Endothelial cell (in vitro differentiated cells): ENCODE results near the gene MAP4. TPM values are rescaled to one million over a fixed set of nuclear protein-coding genes. Genes with fewer than 3 reads are reported as not detected.
A peak's percentile ranks its signal among the peaks of the same experiment; 100 is the strongest.

ENCODE experiments used
- DNase-seq: peaks from one replicate; pipeline ENCODE4 v3.0.0; 2021; ENCODE audit warnings: low spot score
- H3K27ac Mint-ChIP-seq: one replicate; pipeline ENCODE4 v1.8.0; 2021; ENCODE audit warnings: mixed read lengths, inconsistent platforms; ENCODE audit not compliant: unreplicated experiment
- H3K27me3 Mint-ChIP-seq: one replicate; pipeline ENCODE4 v1.8.0; 2021; ENCODE audit warnings: mild to moderate bottlenecking, moderate library complexity, mixed read lengths, inconsistent platforms; ENCODE audit not compliant: unreplicated experiment
- H3K36me3 Mint-ChIP-seq: one replicate; pipeline ENCODE4 v1.8.0; 2021; ENCODE audit warnings: mild to moderate bottlenecking, low read depth, mixed read lengths, inconsistent platforms; ENCODE audit not compliant: unreplicated experiment
- H3K4me1 Mint-ChIP-seq: one replicate; pipeline ENCODE4 v1.8.0; 2021; ENCODE audit warnings: mild to moderate bottlenecking, mixed read lengths, inconsistent platforms; ENCODE audit not compliant: unreplicated experiment
- H3K4me3 Mint-ChIP-seq: one replicate; pipeline ENCODE4 v1.8.0; 2021; ENCODE audit warnings: mild to moderate bottlenecking, mixed read lengths, inconsistent platforms; ENCODE audit not compliant: unreplicated experiment
- H3K9me3 Mint-ChIP-seq: one replicate; pipeline ENCODE4 v1.8.0; 2021; ENCODE audit warnings: mixed read lengths, inconsistent platforms; ENCODE audit not compliant: unreplicated experiment
- CTCF ChIP-seq: fragments of 200-600 bp; sonication (generic); IDR thresholded peaks from one replicate; pipeline ENCODE4 v1.5.0; 2021; ENCODE audit warnings: antibody characterized with exemption; ENCODE audit not compliant: unreplicated experiment
- total RNA-seq: library from RNA; stranded (reverse); fragmentation: NEBNext Ultra II Directional; extraction: Animal tissue kit (Norgen Biotek cat#: 25700); gene quantifications from one replicate; pipeline ENCODE4 v1.2.1, GENCODE V29; 2021; ENCODE audit not compliant: unreplicated experiment

Gene MAP4
- total RNA-seq, 1 donor from 2014 or later = 155 TPM

- H3K27me3 Mint-ChIP-seq = no peaks in the 10 kb centered on the region
- TF ChIP-seq CTCF = no peak
- H3K36me3 Mint-ChIP-seq = peaks cover 32% of the 10 kb centered on the region
- no peak overlapping the region for H3K27ac Mint-ChIP-seq
- no peak for DNase-seq
- H3K9me3 Mint-ChIP-seq = no peaks in the 10 kb centered on the region
- H3K4me3 Mint-ChIP-seq = no peak overlapping the region
- no peaks in the 10 kb centered on the region for H3K4me1 Mint-ChIP-seq
These were observed 106.0 kb downstream of the MAP4 start for GRCh38 chr3:47910233-47910632.

- no peaks in the 10 kb centered on the region for H3K4me1 Mint-ChIP-seq
- TF ChIP-seq CTCF = no peak
- no peak overlapping the region for H3K27ac Mint-ChIP-seq
- no peaks in the 10 kb centered on the region for H3K27me3 Mint-ChIP-seq
- peaks cover 28% of the 10 kb centered on the region for H3K36me3 Mint-ChIP-seq
- no peaks in the 10 kb centered on the region for H3K9me3 Mint-ChIP-seq
- no peak for DNase-seq
- H3K4me3 Mint-ChIP-seq = peak overlapping the region; percentile 45
These were observed 106.6 kb downstream of the MAP4 start for GRCh38 chr3:47909607-47910006.

- Mint-ChIP-seq H3K27me3 (no peaks in the 10 kb centered on the region), H3K9me3 (no peaks in the 10 kb centered on the region), H3K36me3 (peaks cover 25% of the 10 kb centered on the region), H3K4me3 (no peak overlapping the region), H3K4me1 (no peaks in the 10 kb centered on the region), H3K27ac (no peak overlapping the region)
- TF ChIP-seq CTCF = no peak
- DNase-seq = no peak
These were observed 107.5 kb downstream of the MAP4 start for GRCh38 chr3:47908744-47909143.

GRCh38 chr3:47907784-47908183 lies 108.4 kb downstream of the MAP4 start:
- TF ChIP-seq CTCF = no peak
- H3K9me3 Mint-ChIP-seq = no peaks in the 10 kb centered on the region
- no peaks in the 10 kb centered on the region for H3K4me1 Mint-ChIP-seq
- no peak for DNase-seq
- no peak overlapping the region for H3K4me3 Mint-ChIP-seq
- peaks cover 27% of the 10 kb centered on the region for H3K36me3 Mint-ChIP-seq
- peak overlapping the region; percentile 39 for H3K27ac Mint-ChIP-seq
- no peaks in the 10 kb centered on the region for H3K27me3 Mint-ChIP-seq

- no peak for TF ChIP-seq CTCF
- Mint-ChIP-seq H3K4me3 (no peak overlapping the region), H3K4me1 (no peaks in the 10 kb centered on the region), H3K27me3 (no peaks in the 10 kb centered on the region), H3K27ac (no peak overlapping the region), H3K9me3 (no peaks in the 10 kb centered on the region), H3K36me3 (peaks cover 7% of the 10 kb centered on the region)
- DNase-seq = no peak
These were observed 113.5 kb downstream of the MAP4 start for GRCh38 chr3:47902746-47903145.
